Uterus (tissue), 4 donors: Measurements from ENCODE around the gene SRGAP1. TPM values are rescaled to one million over a fixed set of nuclear protein-coding genes. Genes with fewer than 3 reads are reported as not detected.

Experiments
- DNase-seq, 2 donors: peaks; one replicate each; pipeline ENCODE4 v3.0.0-alpha.2; 2019 to 2020
- H3K27ac ChIP-seq, 2 donors: fragments of 200-600 bp; sonication (generic); 1 replicate in 1 of 2; 2 replicates in 1 of 2; pipeline ENCODE4 v1.5.1; 2016 to 2018
- H3K27me3 ChIP-seq, 2 donors: fragments of 200-600 bp; sonication (generic); one replicate each; pipeline ENCODE4 v1.5.1; 2018 to 2019; ENCODE audit warnings: control low read depth in 1 of 2
- H3K36me3 ChIP-seq, 2 donors: fragments of 200-600 bp; sonication (generic); one replicate each; pipeline ENCODE4 v1.5.1; 2019; ENCODE audit warnings: control low read depth in 1 of 2
- H3K4me1 ChIP-seq, 2 donors: fragments of 200-600 bp; sonication (generic); one replicate each; pipeline ENCODE4 v1.5.1; 2018 to 2019; ENCODE audit warnings: control low read depth in 1 of 2
- H3K4me3 ChIP-seq, 2 donors: fragments of 200-600 bp; sonication (generic); 1 replicate in 1 of 2; 2 replicates in 1 of 2; pipeline ENCODE4 v1.5.1; 2018 to 2019; ENCODE audit warnings: mild to moderate bottlenecking in 1 of 2
- H3K9me3 ChIP-seq, 2 donors: fragments of 200-600 bp; sonication (generic); one replicate each; pipeline ENCODE4 v1.5.1; 2019; ENCODE audit warnings: control low read depth in 1 of 2
- CTCF ChIP-seq, 4 experiments: fragments of 200-600 bp in 2 of 4; fragments of 450-650 bp in 2 of 4; sonication (generic) in 2 of 4; IDR thresholded peaks; one replicate each; pipeline ENCODE4 v1.5.1; 2016 to 2019; ENCODE audit warnings: antibody characterized with exemption in 4 of 4, mild to moderate bottlenecking in 2 of 4, moderate library complexity in 1 of 4
- POLR2A ChIP-seq, 2 donors: fragments of 450-650 bp; IDR thresholded peaks; one replicate each; pipeline ENCODE4 v1.6.1; 2016; ENCODE audit warnings: antibody characterized with exemption in 2 of 2, mild to moderate bottlenecking in 1 of 2, moderate library complexity in 1 of 2
- intact Hi-C: fragments of 100-400 bp; cut with DNase I; formaldehyde crosslinking; loops from one replicate; pipeline ENCODE4 v1.15.1; 2023; ENCODE audit warnings: low total_unique reads
- total RNA-seq, 4 donors: library from RNA; depleted of rRNA in 3 of 4; stranded (reverse); fragments of >200 nt in 3 of 4; gene quantifications; one replicate each; pipeline versions ENCODE4 v1.1.0 to v1.2.4, GENCODE V29; 2014 to 2023
- donor health status: DM: yes; HTN: yes; CAD: no.

The SRGAP1 gene
- total RNA-seq, result 10 to 100 TPM in 3 of 4 donors, 1 to 10 TPM in 1; 10.0 to 23.0 (median 14.8) TPM

GRCh38 chr12:63844391-63845341 is at the start of gene SRGAP1:
SRGAP1 (plus strand) TSS chr12:63844700; CDS start chr12:63844817, 117 bp downstream.
- intact Hi-C loops, result loop anchor here (2.0 to 5.0 kb wide), 2 partner anchors 336 to 413 kb away; no protein-coding TSS in a partner anchor
- TF ChIP-seq CTCF (IDR thresholded peaks at IDR 0.05) (peak in 1 of 4 experiments; percentile 9), POLR2A (IDR thresholded peaks at IDR 0.05) (no peak)
- peak; percentile 72 to 74 for DNase-seq
- Histone ChIP-seq H3K27ac (peak within 1 kb of the TSS; percentile 90 to 94), H3K27me3 (no peaks in the 10 kb centered on the region), H3K36me3 (no peaks in the 10 kb centered on the region), H3K4me3 (peak within 1 kb of the TSS; percentile 54 to 77), H3K9me3 (no peaks in the 10 kb centered on the region), H3K4me1 (no peaks in the 10 kb centered on the region)

GRCh38 chr12:63795032-63795687 is 49.3 kb upstream of the SRGAP1 start:
- Histone ChIP-seq H3K9me3 (no peaks in the 10 kb centered on the region), H3K4me3 (no peak overlapping the region), H3K4me1 (no peaks in the 10 kb centered on the region), H3K27ac (no peak overlapping the region), H3K27me3 (no peaks in the 10 kb centered on the region), H3K36me3 (no peaks in the 10 kb centered on the region)
- TF ChIP-seq POLR2A (IDR thresholded peaks at IDR 0.05) (no peak), CTCF (IDR thresholded peaks at IDR 0.05) (no peak)
- intact Hi-C loops, result no loop called here
- DNase-seq, result no peak

- DNase-seq, result no peak
- H3K4me1 ChIP-seq, result no peaks in the 10 kb centered on the region
- no peaks in the 10 kb centered on the region for H3K36me3 ChIP-seq
- no peaks in the 10 kb centered on the region for H3K9me3 ChIP-seq
- no peak overlapping the region for H3K27ac ChIP-seq
- TF ChIP-seq CTCF (IDR thresholded peaks at IDR 0.05) (no peak), POLR2A (IDR thresholded peaks at IDR 0.05) (no peak)
- H3K27me3 ChIP-seq, result no peaks in the 10 kb centered on the region
- intact Hi-C loops, result no loop called here
- no peak overlapping the region for H3K4me3 ChIP-seq
Measured at GRCh38 chr12:63795944-63796343, 48.6 kb upstream of the SRGAP1 start.

GRCh38 chr12:63802012-63802608 is 42.4 kb upstream of the SRGAP1 start:
- H3K27me3 ChIP-seq, result no peaks in the 10 kb centered on the region
- no peaks in the 10 kb centered on the region for H3K4me1 ChIP-seq
- H3K36me3 ChIP-seq, result no peaks in the 10 kb centered on the region
- no peak for DNase-seq
- no peak overlapping the region for H3K27ac ChIP-seq
- TF ChIP-seq POLR2A (IDR thresholded peaks at IDR 0.05) (no peak), CTCF (IDR thresholded peaks at IDR 0.05) (peak; percentile 43 to 60 (median 46))
- intact Hi-C loops, result no loop called here
- H3K4me3 ChIP-seq, result no peak overlapping the region
- no peaks in the 10 kb centered on the region for H3K9me3 ChIP-seq
